T-cell (primary cell): ENCODE data around the gene ANAPC1. TPM values are rescaled to one million over a fixed set of nuclear protein-coding genes. Genes with fewer than 3 reads are reported as not detected.
A peak's percentile ranks its signal among the peaks of the same experiment; 100 is the strongest.
"Not testable (repeated sequence)": the region's sequence is repeated elsewhere in the genome, so short reads cannot be mapped to it uniquely, and the experiment has no call there.

ENCODE experiments used
- ATAC-seq, 4 experiments: fragments of 200-7000 bp in 3 of 4; fragments of 150-1000 bp in 1 of 4; cut with Tn5 transposase; replicated peaks in 1 of 4; 1 replicate in 3 of 4; 2 replicates in 1 of 4; pipeline ENCODE4 v1.10.0; 2021; ENCODE audit warnings: moderate library complexity in 3 of 4, mild to moderate bottlenecking in 2 of 4, moderate number of reproducible peaks in 1 of 4
- CTCF ChIA-PET, 2 donors: fragments of 300-600 bp; sonication (Branson Sonifier 250); formaldehyde crosslinking; loops; one replicate each; lab custom pipeline; 2022; ENCODE audit warnings: antibody characterized with exemption in 2 of 2; lab: Charles Lee
- POLR2A ChIA-PET, 2 donors: fragments of 300-600 bp; sonication (Branson Sonifier 250); formaldehyde crosslinking; loops; one replicate each; lab custom pipeline; 2022; ENCODE audit warnings: antibody characterized with exemption in 2 of 2; lab: Charles Lee
- DNase-seq, 35 experiments: peaks; one replicate each; pipeline versions ENCODE4 v3.0.0 to v3.0.0-alpha.2; 2013 to 2023
- H3K27ac ChIP-seq: one replicate; pipeline ENCODE4 v1.5.1; 2013; ENCODE audit warnings: low read length
- H3K27me3 ChIP-seq, 2 experiments: replicated peaks in 1 of 2; 1 replicate in 1 of 2; 2 replicates in 1 of 2; pipeline versions ENCODE4 v1.6.1 to v1.7.0; 2013; ENCODE audit warnings: low read length in 1 of 2, mixed read lengths in 1 of 2; ENCODE audit not compliant: control insufficient read depth in 2 of 2, insufficient read depth in 2 of 2; ENCODE audit errors: extremely low read depth in 1 of 2
- H3K36me3 ChIP-seq, 2 donors: 1 replicate in 1 of 2; 2 replicates in 1 of 2; pipeline versions ENCODE4 v1.6.1 to v1.7.0; 2013; ENCODE audit warnings: low read length in 1 of 2; ENCODE audit not compliant: control insufficient read depth in 2 of 2, insufficient read depth in 1 of 2; ENCODE audit errors: extremely low read depth in 1 of 2
- H3K4me1 ChIP-seq, 2 experiments: 1 replicate in 1 of 2; 2 replicates in 1 of 2; pipeline versions ENCODE4 v1.6.1 to v1.7.0; 2013; ENCODE audit warnings: low read length in 2 of 2, mixed read lengths in 1 of 2; ENCODE audit not compliant: insufficient read depth in 2 of 2, control insufficient read depth in 1 of 2; ENCODE audit errors: extremely low read depth in 1 of 2
- H3K4me3 ChIP-seq, 2 donors: 1 replicate in 1 of 2; 2 replicates in 1 of 2; pipeline versions ENCODE4 v1.5.1 to v1.7.0; 2013; ENCODE audit warnings: mild to moderate bottlenecking in 2 of 2, low read length in 1 of 2, moderate library complexity in 1 of 2; ENCODE audit not compliant: control insufficient read depth in 1 of 2; ENCODE audit errors: extremely low read depth in 1 of 2
- H3K9me3 ChIP-seq: 2 replicates; pipeline ENCODE4 v1.7.0; 2013
- H3K27ac Mint-ChIP-seq, 2 donors: one replicate each; pipeline ENCODE4 v1.8.0; 2020 to 2021; ENCODE audit warnings: mild to moderate bottlenecking in 2 of 2, mixed read lengths in 2 of 2
- H3K27me3 Mint-ChIP-seq, 2 donors: one replicate each; pipeline ENCODE4 v1.8.0; 2021 to 2022; ENCODE audit warnings: mixed read lengths in 2 of 2
- H3K36me3 Mint-ChIP-seq: one replicate; pipeline ENCODE4 v1.8.0; 2021; ENCODE audit warnings: mixed read lengths
- H3K4me1 Mint-ChIP-seq, 3 donors: one replicate each; pipeline ENCODE4 v1.8.0; 2020 to 2022; ENCODE audit warnings: mixed read lengths in 3 of 3, mild to moderate bottlenecking in 1 of 3
- H3K4me3 Mint-ChIP-seq, 3 donors: one replicate each; pipeline ENCODE4 v1.8.0; 2020 to 2022; ENCODE audit warnings: mild to moderate bottlenecking in 3 of 3, mixed read lengths in 3 of 3, moderate library complexity in 3 of 3
- H3K9me3 Mint-ChIP-seq, 3 donors: one replicate each; pipeline ENCODE4 v1.8.0; 2020 to 2022; ENCODE audit warnings: mixed read lengths in 3 of 3
- WGBS: methylation state at CpG from one replicate; pipeline ENCODE4 v1.1.5; 2013; ENCODE audit warnings: missing lambda C conversion rate; ENCODE audit not compliant: insufficient coverage; 5-methylcytosine and 5-hydroxymethylcytosine counted together
- total RNA-seq, 35 experiments: library from RNA in 6 of 35; stranded (reverse) in 6 of 35; fragments of 120-200 nt in 1 of 35; gene quantifications; one replicate each; pipeline versions ENCODE4 v1.2.1 to v1.2.4 and lab custom pipeline; 2013 to 2026

Gene ANAPC1
- total RNA-seq, 5 donors from 2014 or later (not counting 1 experiment from before 2014, with no cell fraction given) = 51.3 to 69.9 (median 63.8) TPM

DNA sequence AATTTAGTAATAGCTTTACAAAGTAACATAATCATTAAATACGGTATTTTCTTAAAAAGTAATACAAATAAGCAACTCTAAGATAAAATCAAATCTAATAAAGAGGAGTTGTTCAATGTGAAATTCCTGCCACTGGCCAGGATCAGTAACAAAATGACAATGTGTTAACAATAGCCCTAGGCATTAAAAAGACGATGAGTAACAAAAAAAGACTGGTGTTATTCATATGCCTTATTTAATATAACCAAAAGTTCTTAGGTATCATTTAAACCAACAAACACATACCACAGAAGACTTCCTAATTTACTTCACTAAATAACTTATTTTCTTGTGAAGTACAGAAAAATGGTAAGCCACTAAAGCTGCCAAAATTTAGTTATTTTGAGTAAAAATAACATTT, 11.2 kb downstream of the ANAPC1 start:
- H3K27me3 Mint-ChIP-seq, H3K4me3 ChIP-seq, H3K27ac ChIP-seq, CTCF ChIA-PET, H3K27ac Mint-ChIP-seq, H3K4me1 ChIP-seq, H3K4me3 Mint-ChIP-seq, POLR2A ChIA-PET, H3K9me3 ChIP-seq, H3K27me3 ChIP-seq, DNase-seq, H3K9me3 Mint-ChIP-seq, ATAC-seq: not testable (repeated sequence)
- H3K36me3 Mint-ChIP-seq = peaks cover 34% of the 10 kb centered on the region
- peaks cover 0 to 14% of the 10 kb centered on the region in 2 donors for H3K36me3 ChIP-seq
- WGBS = no CpG with 5 or more reads among the region's 2 CpGs
- H3K4me1 Mint-ChIP-seq = peaks cover 6 to 12% (median 11%) of the 10 kb centered on the region in 3 donors

DNA sequence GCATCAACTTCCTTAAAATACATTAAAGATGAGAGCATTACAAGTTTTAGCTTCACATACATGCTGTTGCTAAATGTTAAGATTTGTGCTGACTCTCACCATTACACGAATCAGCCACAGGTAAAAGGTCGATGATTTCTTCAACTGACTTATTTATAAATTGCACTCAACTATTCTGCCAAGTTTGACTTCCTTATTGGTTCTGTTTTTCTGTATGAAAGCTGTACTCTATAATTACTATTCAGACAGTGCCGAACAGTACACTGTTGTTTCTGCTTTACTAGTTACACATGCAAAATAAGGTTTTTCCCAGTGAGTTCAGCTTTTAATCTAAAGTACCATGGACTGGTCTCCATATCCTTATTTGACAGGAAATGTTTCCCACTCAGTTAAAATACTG, 18.9 kb downstream of the ANAPC1 start:
- H3K4me3 Mint-ChIP-seq, ATAC-seq, H3K27me3 ChIP-seq, H3K4me3 ChIP-seq, H3K27me3 Mint-ChIP-seq, H3K4me1 ChIP-seq, CTCF ChIA-PET, POLR2A ChIA-PET, H3K9me3 Mint-ChIP-seq, H3K27ac Mint-ChIP-seq, H3K4me1 Mint-ChIP-seq, H3K27ac ChIP-seq, H3K9me3 ChIP-seq, DNase-seq: not testable (repeated sequence)
- WGBS = no CpG with 5 or more reads among the region's 3 CpGs
- peaks cover 0 to 10% of the 10 kb centered on the region in 2 donors for H3K36me3 ChIP-seq
- peaks cover 22% of the 10 kb centered on the region for H3K36me3 Mint-ChIP-seq

- CTCF ChIA-PET, H3K36me3 ChIP-seq: not testable (repeated sequence)
Measured at GRCh38 chr2:111860005-111860404, 24.0 kb downstream of the ANAPC1 start.

GRCh38 chr2:111852544-111852943, 31.4 kb downstream of the ANAPC1 start:
- H3K27ac ChIP-seq, H3K4me3 ChIP-seq, H3K9me3 Mint-ChIP-seq, H3K4me1 Mint-ChIP-seq, H3K27ac Mint-ChIP-seq, H3K4me1 ChIP-seq, H3K27me3 Mint-ChIP-seq, ATAC-seq, CTCF ChIA-PET, H3K27me3 ChIP-seq, DNase-seq, POLR2A ChIA-PET, H3K9me3 ChIP-seq, H3K36me3 ChIP-seq, H3K4me3 Mint-ChIP-seq: not testable (repeated sequence)
- WGBS = no CpG with 5 or more reads among the region's 3 CpGs
- H3K36me3 Mint-ChIP-seq = peaks cover 32% of the 10 kb centered on the region

More at GRCh38 chr2:111860005-111860404, 24.0 kb downstream of the ANAPC1 start:
- H3K4me1 Mint-ChIP-seq, H3K27me3 Mint-ChIP-seq, H3K9me3 ChIP-seq, ATAC-seq, H3K27ac Mint-ChIP-seq, DNase-seq, POLR2A ChIA-PET, H3K27me3 ChIP-seq, H3K4me1 ChIP-seq, H3K4me3 Mint-ChIP-seq, H3K27ac ChIP-seq, H3K9me3 Mint-ChIP-seq, H3K4me3 ChIP-seq: not testable (repeated sequence)
- H3K36me3 Mint-ChIP-seq = peaks cover 33% of the 10 kb centered on the region
- no CpG with 5 or more reads among the region's 3 CpGs for WGBS

GRCh38 chr2:111850646-111851045, 33.3 kb downstream of the ANAPC1 start:
- H3K27me3 Mint-ChIP-seq, H3K27me3 ChIP-seq, H3K27ac ChIP-seq, CTCF ChIA-PET, H3K36me3 ChIP-seq, H3K4me3 Mint-ChIP-seq, H3K9me3 ChIP-seq, H3K9me3 Mint-ChIP-seq, ATAC-seq, POLR2A ChIA-PET, H3K4me3 ChIP-seq, H3K27ac Mint-ChIP-seq, H3K4me1 ChIP-seq, H3K4me1 Mint-ChIP-seq: not testable (repeated sequence)
- peaks cover 27% of the 10 kb centered on the region for H3K36me3 Mint-ChIP-seq
- no CpG with 5 or more reads among the region's 4 CpGs for WGBS
- peak in 8 of 35 experiments; percentile 2 to 26 (median 8) for DNase-seq

- H3K4me3 Mint-ChIP-seq, H3K27ac Mint-ChIP-seq, ATAC-seq, DNase-seq, H3K27me3 Mint-ChIP-seq, H3K4me3 ChIP-seq, H3K9me3 Mint-ChIP-seq, H3K27me3 ChIP-seq, H3K4me1 ChIP-seq, H3K27ac ChIP-seq, CTCF ChIA-PET, POLR2A ChIA-PET, H3K9me3 ChIP-seq: not testable (repeated sequence)
- peaks cover 0 to 11% (median 3%) of the 10 kb centered on the region in 3 donors for H3K4me1 Mint-ChIP-seq
- H3K36me3 ChIP-seq = peaks cover 0 to 10% of the 10 kb centered on the region in 2 donors
- H3K36me3 Mint-ChIP-seq = peaks cover 22% of the 10 kb centered on the region
- no CpG with 5 or more reads among the region's 3 CpGs for WGBS
Measured at GRCh38 chr2:111839625-111840282, 44.2 kb downstream of the ANAPC1 start.
